OCI-LY7 (cell line): ENCODE results near the gene CTDSPL. TPM values are rescaled to one million over a fixed set of nuclear protein-coding genes. Genes with fewer than 3 reads are reported as not detected.

Experiments
- BruUV-seq: library from RNA; stranded (reverse); fragments of 400-500 nt; replicated peaks from 2 replicates; lab custom pipeline; 2021; lab: Mats Ljungman, UMichigan
- CTCF ChIA-PET: fragments of 300-600 bp; sonication (Branson Sonifier 250); formaldehyde crosslinking; loops from one replicate; lab custom pipeline; 2022; ENCODE audit warnings: antibody characterized with exemption; ENCODE audit not compliant: unreplicated experiment; lab: Charles Lee
- POLR2A ChIA-PET: fragments of 300-600 bp; sonication (Branson Sonifier 250); formaldehyde crosslinking; loops from one replicate; lab custom pipeline; 2022; ENCODE audit warnings: antibody characterized with exemption; lab: Charles Lee
- DNase-seq: peaks from one replicate; pipeline ENCODE4 v3.0.0-alpha.2; 2015; ENCODE audit warnings: low spot score
- H2AFZ ChIP-seq: fragments of 200-600 bp; sonication (generic), shearing (Covaris generic); 2 replicates; pipeline ENCODE4 v1.6.1; 2014; ENCODE audit warnings: mild to moderate bottlenecking, antibody characterized with exemption, low read length, moderate library complexity
- H3K27ac ChIP-seq: fragments of 200-600 bp; sonication (generic); 2 replicates; pipeline ENCODE4 v1.5.1; 2014; ENCODE audit warnings: mixed run types, low read depth, mild to moderate bottlenecking, moderate library complexity, low read length, inconsistent platforms; ENCODE audit not compliant: poor library complexity, severe bottlenecking
- H3K36me3 ChIP-seq: fragments of 200-600 bp; sonication (generic); 2 replicates; pipeline ENCODE4 v1.6.1; 2014; ENCODE audit warnings: mild to moderate bottlenecking, antibody characterized with exemption, low read length, moderate library complexity, mixed read lengths; ENCODE audit not compliant: insufficient read depth
- H3K4me1 ChIP-seq: fragments of 200-600 bp; sonication (generic); 2 replicates; pipeline ENCODE4 v1.5.1; 2014; ENCODE audit warnings: mild to moderate bottlenecking, low read length; ENCODE audit not compliant: insufficient read depth, poor library complexity, severe bottlenecking
- H3K4me2 ChIP-seq: fragments of 200-600 bp; sonication (generic); 2 replicates; pipeline ENCODE4 v1.6.1; 2014; ENCODE audit warnings: mild to moderate bottlenecking, low read length
- H3K4me3 ChIP-seq: fragments of 200-600 bp; sonication (generic); 2 replicates; pipeline ENCODE4 v1.5.1; 2014; ENCODE audit warnings: mild to moderate bottlenecking, low read depth, low read length; ENCODE audit not compliant: poor library complexity, severe bottlenecking
- H3K79me2 ChIP-seq: fragments of 200-600 bp; sonication (generic); 2 replicates; pipeline ENCODE4 v1.6.1; 2016; ENCODE audit warnings: low read depth, mild to moderate bottlenecking, low read length, moderate library complexity, mixed read lengths; ENCODE audit not compliant: insufficient read depth
- H3K9me2 ChIP-seq: fragments of 200-600 bp; sonication (generic); 2 replicates; pipeline ENCODE4 v1.6.1; 2016; ENCODE audit warnings: mild to moderate bottlenecking, low read length, mixed read lengths; ENCODE audit not compliant: insufficient read depth
- H3K9me3 ChIP-seq: fragments of 200-600 bp; sonication (generic); 2 replicates; pipeline ENCODE4 v1.6.1; 2014; ENCODE audit warnings: mild to moderate bottlenecking, mixed run types, low read length, mixed read lengths
- H4K20me1 ChIP-seq: fragments of 200-600 bp; sonication (generic); 2 replicates; pipeline ENCODE4 v1.6.1; 2014; ENCODE audit warnings: mild to moderate bottlenecking, antibody characterized with exemption, low read length, moderate library complexity, mixed read lengths; ENCODE audit not compliant: insufficient read depth
- EZH2phosphoT487 ChIP-seq: fragments of 200-600 bp; sonication (generic); IDR thresholded peaks from 2 replicates; pipeline ENCODE4 v1.6.1; 2018; ENCODE audit warnings: low read depth, borderline replicate concordance, mild to moderate bottlenecking, mixed run types, antibody characterized with exemption, low read length, moderate library complexity, mixed read lengths
- intact Hi-C: fragments of 100-400 bp; cut with micrococcal nuclease; formaldehyde crosslinking; loops from one replicate; pipeline ENCODE4 v1.10.0; 2022; ENCODE audit not compliant: unreplicated experiment
- total RNA-seq, 2 experiments: library from RNA; depleted of rRNA in 1 of 2; stranded (reverse); fragments of >200 nt in 1 of 2; shearing (Covaris generic) in 1 of 2; gene quantifications; 2 replicates each; pipeline ENCODE4 v1.2.3, GENCODE V29; 2014 to 2022
- TF ChIP-seq, protein P1 (sequence below): fragments of 200-600 bp; sonication (generic); conservative IDR thresholded peaks from 2 replicates; pipeline ENCODE4 v1.5.1; 2014; ENCODE audit warnings: mild to moderate bottlenecking, antibody characterized with exemption, low read length, moderate library complexity, mixed read lengths

CTDSPL gene
- total RNA-seq, 2 experiments from 2014 or later = 0.38 TPM; not detected in 1

DNA sequence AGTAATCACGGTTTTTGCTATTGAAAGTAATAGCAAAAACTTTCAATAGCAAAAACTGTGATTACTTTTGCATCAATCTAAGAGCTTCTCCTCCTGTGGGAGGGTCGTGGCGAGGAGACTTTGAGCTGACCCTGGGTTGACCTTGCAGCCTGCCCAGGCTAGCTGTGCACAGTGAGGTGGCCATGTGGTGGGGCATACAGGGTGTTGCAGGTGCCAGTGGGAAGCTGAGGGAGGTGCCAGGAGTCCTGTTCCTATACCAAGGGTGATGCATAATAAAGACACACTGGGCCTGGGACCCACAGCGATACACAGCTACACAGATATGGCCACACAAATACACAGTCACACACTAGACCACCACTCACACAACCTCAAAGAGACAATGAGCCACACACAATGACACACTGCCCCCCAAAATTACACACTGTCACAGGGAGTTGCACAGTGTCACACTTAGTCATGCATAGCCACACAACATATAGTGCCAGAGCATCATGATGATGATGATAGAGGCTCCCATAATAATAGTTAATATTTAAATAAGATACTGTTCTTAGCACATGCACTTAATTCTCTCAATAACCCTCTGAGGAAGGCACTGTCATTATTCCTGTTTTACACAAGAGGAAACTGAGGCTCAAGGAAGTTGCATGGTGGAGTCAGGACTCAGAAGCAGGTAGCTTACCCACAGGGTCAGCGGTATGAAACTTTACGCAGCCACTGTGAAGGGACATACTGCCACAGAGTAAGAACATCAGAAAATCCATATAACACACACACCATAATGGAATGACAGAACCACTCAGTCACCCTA is 161.4 kb downstream of the CTDSPL start:
- Histone ChIP-seq H3K4me2 (peak overlapping the region; percentile 80), H3K9me3 (no peaks in the 10 kb centered on the region), H2AFZ (no peak overlapping the region), H3K79me2 (no peaks in the 10 kb centered on the region), H3K27ac (no peak overlapping the region), H3K9me2 (no peaks in the 10 kb centered on the region), H3K4me3 (peak overlapping the region; percentile 76), H3K4me1 (peaks cover 17% of the 10 kb centered on the region), H3K36me3 (no peaks in the 10 kb centered on the region), H4K20me1 (no peaks in the 10 kb centered on the region)
- CTCF ChIA-PET = no interaction called here
- intact Hi-C loops = no loop called here
- TF ChIP-seq EZH2phosphoT487 = no peak
- TF ChIP-seq, protein P1, sequence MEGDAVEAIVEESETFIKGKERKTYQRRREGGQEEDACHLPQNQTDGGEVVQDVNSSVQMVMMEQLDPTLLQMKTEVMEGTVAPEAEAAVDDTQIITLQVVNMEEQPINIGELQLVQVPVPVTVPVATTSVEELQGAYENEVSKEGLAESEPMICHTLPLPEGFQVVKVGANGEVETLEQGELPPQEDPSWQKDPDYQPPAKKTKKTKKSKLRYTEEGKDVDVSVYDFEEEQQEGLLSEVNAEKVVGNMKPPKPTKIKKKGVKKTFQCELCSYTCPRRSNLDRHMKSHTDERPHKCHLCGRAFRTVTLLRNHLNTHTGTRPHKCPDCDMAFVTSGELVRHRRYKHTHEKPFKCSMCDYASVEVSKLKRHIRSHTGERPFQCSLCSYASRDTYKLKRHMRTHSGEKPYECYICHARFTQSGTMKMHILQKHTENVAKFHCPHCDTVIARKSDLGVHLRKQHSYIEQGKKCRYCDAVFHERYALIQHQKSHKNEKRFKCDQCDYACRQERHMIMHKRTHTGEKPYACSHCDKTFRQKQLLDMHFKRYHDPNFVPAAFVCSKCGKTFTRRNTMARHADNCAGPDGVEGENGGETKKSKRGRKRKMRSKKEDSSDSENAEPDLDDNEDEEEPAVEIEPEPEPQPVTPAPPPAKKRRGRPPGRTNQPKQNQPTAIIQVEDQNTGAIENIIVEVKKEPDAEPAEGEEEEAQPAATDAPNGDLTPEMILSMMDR = no peak
- POLR2A ChIA-PET = interaction anchor here (0.6 kb wide), 2 partner anchors 51 to 1363 kb away, joined by 3 to 4 read pairs; no protein-coding TSS in a partner anchor
- DNase-seq = no peak
- BruUV-seq = no TSS peak

DNA sequence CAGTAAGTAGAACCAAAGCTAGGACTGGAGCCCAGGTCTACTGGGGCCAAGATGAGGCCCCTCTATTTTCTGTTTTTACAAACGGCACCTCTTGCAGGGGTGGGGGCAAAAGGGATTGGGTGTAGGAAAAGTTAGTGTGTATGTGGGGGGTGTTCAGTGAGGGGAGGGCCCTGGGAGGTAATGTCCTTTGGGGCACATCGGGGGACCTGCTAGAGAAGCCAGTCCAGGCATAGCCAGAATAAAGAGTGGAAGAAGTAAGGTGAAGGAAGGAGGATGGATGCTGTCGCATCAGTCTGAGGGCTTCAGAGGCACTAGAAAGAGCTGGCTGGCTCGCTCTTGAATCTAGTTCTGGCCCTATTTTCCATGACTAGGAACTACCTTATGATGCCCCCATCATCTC is 165.2 kb downstream of the CTDSPL start:
- H4K20me1 ChIP-seq = no peaks in the 10 kb centered on the region
- no peaks in the 10 kb centered on the region for H3K79me2 ChIP-seq
- no peak overlapping the region for H2AFZ ChIP-seq
- no peaks in the 10 kb centered on the region for H3K9me3 ChIP-seq
- H3K9me2 ChIP-seq = no peaks in the 10 kb centered on the region
- peaks cover 17% of the 10 kb centered on the region for H3K4me1 ChIP-seq
- no peak overlapping the region for H3K27ac ChIP-seq
- ChIA-PET POLR2A (interaction anchor here (0.6 kb wide), 1 partner anchor 151 kb away, joined by 3 read pairs; no protein-coding TSS in a partner anchor), CTCF (no interaction called here)
- TF ChIP-seq, protein P1 = no peak
- no peak for TF ChIP-seq EZH2phosphoT487
- DNase-seq = no peak
- BruUV-seq = no TSS peak
- intact Hi-C loops = no loop called here
- H3K36me3 ChIP-seq = no peaks in the 10 kb centered on the region
- no peak overlapping the region for H3K4me2 ChIP-seq
- no peak overlapping the region for H3K4me3 ChIP-seq
